Measurements from ENCODE around the gene SERPINB1.

DNA sequence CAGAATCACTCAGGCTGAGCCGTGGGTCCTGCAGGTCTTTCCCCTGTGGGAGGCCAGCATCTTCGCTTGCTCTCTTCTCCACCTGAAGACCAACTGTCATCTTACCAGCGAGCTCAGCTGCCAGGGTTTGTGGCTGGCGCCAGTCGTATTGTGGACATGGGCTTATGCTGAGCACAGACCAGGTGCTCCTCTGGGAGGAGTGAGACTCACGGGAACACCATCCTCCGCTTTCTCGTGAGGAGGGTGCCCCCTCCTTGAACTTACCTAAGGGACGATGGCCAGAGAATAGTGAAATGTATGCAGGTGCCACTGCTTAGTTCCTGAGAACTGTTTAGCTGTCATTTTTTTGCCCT, 59.3 kb downstream of the SERPINB1 start:
- TF ChIP-seq, protein P1, sequence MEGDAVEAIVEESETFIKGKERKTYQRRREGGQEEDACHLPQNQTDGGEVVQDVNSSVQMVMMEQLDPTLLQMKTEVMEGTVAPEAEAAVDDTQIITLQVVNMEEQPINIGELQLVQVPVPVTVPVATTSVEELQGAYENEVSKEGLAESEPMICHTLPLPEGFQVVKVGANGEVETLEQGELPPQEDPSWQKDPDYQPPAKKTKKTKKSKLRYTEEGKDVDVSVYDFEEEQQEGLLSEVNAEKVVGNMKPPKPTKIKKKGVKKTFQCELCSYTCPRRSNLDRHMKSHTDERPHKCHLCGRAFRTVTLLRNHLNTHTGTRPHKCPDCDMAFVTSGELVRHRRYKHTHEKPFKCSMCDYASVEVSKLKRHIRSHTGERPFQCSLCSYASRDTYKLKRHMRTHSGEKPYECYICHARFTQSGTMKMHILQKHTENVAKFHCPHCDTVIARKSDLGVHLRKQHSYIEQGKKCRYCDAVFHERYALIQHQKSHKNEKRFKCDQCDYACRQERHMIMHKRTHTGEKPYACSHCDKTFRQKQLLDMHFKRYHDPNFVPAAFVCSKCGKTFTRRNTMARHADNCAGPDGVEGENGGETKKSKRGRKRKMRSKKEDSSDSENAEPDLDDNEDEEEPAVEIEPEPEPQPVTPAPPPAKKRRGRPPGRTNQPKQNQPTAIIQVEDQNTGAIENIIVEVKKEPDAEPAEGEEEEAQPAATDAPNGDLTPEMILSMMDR (IDR thresholded peaks at IDR 0.05; ENCODE audit: insufficient read depth, low read length, poor library complexity, severe bottlenecking) = no peak
- TF ChIP-seq EZH2phosphoT487 (conservative IDR thresholded peaks at IDR 0.05; ENCODE audit: low read length) = no peak

Data from SU-DHL-6 (cell line).